ENCODE data around the gene CDK9. TPM values are rescaled to one million over a fixed set of nuclear protein-coding genes. Genes with fewer than 3 reads are reported as not detected.

The CDK9 gene
- total and polyA plus RNA-seq, 10 of the 15 experiments (the other 5 are each of a cell fraction or from before 2014, with no cell fraction given) = 7.3 to 92.6 (median 51.6) TPM

- TF ChIP-seq ZNF687 (IDR thresholded peaks at IDR 0.05) (no peak), WRNIP1 (IDR thresholded peaks at IDR 0.05; ENCODE audit: borderline replicate concordance, low read depth, low read length) (no peak), DPF2 (IDR thresholded peaks at IDR 0.05) (peak; percentile 55), BCL3 (IDR thresholded peaks at IDR 0.05; ENCODE audit: borderline replicate concordance, insufficient read depth, low read depth, low read length, poor library complexity, severe bottlenecking) (peak; percentile 47)
Observed at GRCh38 chr9:127778280-127779135, 7.3 kb upstream of the CDK9 start, which contains the start of gene SH2D3C (continued).
